WERI-Rb-1 (cell line): ENCODE measurements around the gene MRPL17.

Source experiments
- DNase-seq: peaks from one replicate; pipeline ENCODE4 v3.0.0-alpha.2; 2020
- H3K27ac ChIP-seq: fragments of 250-450 bp; sonication (Bioruptor Pico); 2 replicates; pipeline ENCODE4 v1.5.1; 2020; ENCODE audit warnings: mild to moderate bottlenecking, moderate library complexity
- H3K27me3 ChIP-seq: fragments of 250-450 bp; sonication (Bioruptor Pico); 2 replicates; pipeline ENCODE4 v1.5.1; 2021; ENCODE audit warnings: mild to moderate bottlenecking, low read depth, moderate library complexity; ENCODE audit not compliant: insufficient read depth, severe bottlenecking
- H3K36me3 ChIP-seq: fragments of 250-450 bp; sonication (Bioruptor Pico); 2 replicates; pipeline ENCODE4 v1.5.1; 2020; ENCODE audit warnings: mild to moderate bottlenecking, moderate library complexity
- H3K4me3 ChIP-seq: 2 replicates; pipeline ENCODE4 v1.5.1; 2011; ENCODE audit warnings: low read depth, mild to moderate bottlenecking, control low read depth, low read length
- H3K9me3 ChIP-seq: fragments of 250-450 bp; sonication (Bioruptor Pico); 2 replicates; pipeline ENCODE4 v1.5.1; 2021; ENCODE audit warnings: mild to moderate bottlenecking, moderate library complexity; ENCODE audit not compliant: severe bottlenecking
- CTCF ChIP-seq: IDR thresholded peaks from 2 replicates; pipeline ENCODE4 v1.5.1; 2011; ENCODE audit warnings: low read depth, mild to moderate bottlenecking, control low read depth, inconsistent platforms, low read length

The MRPL17 gene

GRCh38 chr11:6658647-6659046, 24.5 kb downstream of the MRPL17 start:
- H3K9me3 ChIP-seq, result no peaks in the 10 kb centered on the region
- no peaks in the 10 kb centered on the region for H3K27me3 ChIP-seq
- no peak for TF ChIP-seq CTCF
- no peak for DNase-seq
- H3K36me3 ChIP-seq, result peaks cover 4% of the 10 kb centered on the region
- H3K4me3 ChIP-seq, result no peak overlapping the region
- H3K27ac ChIP-seq, result no peak overlapping the region

GRCh38 chr11:6657346-6657745, 25.8 kb downstream of the MRPL17 start:
- Histone ChIP-seq H3K4me3 (no peak overlapping the region), H3K27me3 (no peaks in the 10 kb centered on the region), H3K9me3 (no peaks in the 10 kb centered on the region), H3K27ac (no peak overlapping the region), H3K36me3 (peaks cover 4% of the 10 kb centered on the region)
- no peak for TF ChIP-seq CTCF
- DNase-seq, result no peak

- Histone ChIP-seq H3K27ac (no peak overlapping the region), H3K9me3 (no peaks in the 10 kb centered on the region), H3K36me3 (peaks cover 4% of the 10 kb centered on the region), H3K27me3 (no peaks in the 10 kb centered on the region), H3K4me3 (no peak overlapping the region)
- no peak for DNase-seq
- no peak for TF ChIP-seq CTCF
These were observed 26.2 kb downstream of the MRPL17 start for GRCh38 chr11:6656936-6657335.

- Histone ChIP-seq H3K4me3 (no peak overlapping the region), H3K9me3 (no peaks in the 10 kb centered on the region), H3K27me3 (no peaks in the 10 kb centered on the region), H3K36me3 (peaks cover 4% of the 10 kb centered on the region), H3K27ac (no peak overlapping the region)
- no peak for DNase-seq
- no peak for TF ChIP-seq CTCF
These were observed 26.6 kb downstream of the MRPL17 start for GRCh38 chr11:6656584-6656915.

- TF ChIP-seq CTCF, result no peak
- DNase-seq, result peak; percentile 33
- peak within 1 kb of the TSS; percentile 57; the same call in 1 of the 2 replicates for H3K27ac ChIP-seq
These were observed 27.2 kb downstream of the MRPL17 start, which contains the start of gene DCHS1 for GRCh38 chr11:6655790-6656583. Gene DCHS1 (minus strand): TSS chr11:6655809. CDS start chr11:6641613, 14,196 bp downstream.

More at GRCh38 chr11:6655790-6656583, 27.2 kb downstream of the MRPL17 start, which contains the start of gene DCHS1:
- Histone ChIP-seq H3K9me3 (no peaks in the 10 kb centered on the region), H3K36me3 (peaks cover 4% of the 10 kb centered on the region), H3K4me3 (peak within 1 kb of the TSS; percentile 66), H3K27me3 (no peaks in the 10 kb centered on the region)
